Measurements from ENCODE around the gene EMD.
A peak's percentile ranks its signal among the peaks of the same experiment; 100 is the strongest.

EMD gene

GRCh38 chrX:154420402-154420756 lies 41.3 kb downstream of the EMD start:
- DNase-seq (ENCODE audit: low spot score), result no peak
- no peak for TF ChIP-seq CTCF (IDR thresholded peaks at IDR 0.05)
- Histone ChIP-seq H3K4me3 (no peak overlapping the region), H3K27ac (no peak overlapping the region)

GRCh38 chrX:154426916-154427770 lies 48.0 kb downstream of the EMD start:
- no peak for DNase-seq (ENCODE audit: low spot score)
- H3K27ac ChIP-seq, result peak overlapping the region in 1 of 2 donors; percentile 15
- TF ChIP-seq CTCF (IDR thresholded peaks at IDR 0.05), result no peak
- H3K4me3 ChIP-seq, result no peak overlapping the region

- DNase-seq (ENCODE audit: low spot score), result peak; percentile 93
- peak within 1 kb of the TSS; percentile 43 to 94 for H3K27ac ChIP-seq
- peak within 1 kb of the TSS; percentile 91 for H3K4me3 ChIP-seq
- TF ChIP-seq CTCF (IDR thresholded peaks at IDR 0.05), result no peak
Measured at GRCh38 chrX:154428176-154429171, 49.4 kb downstream of the EMD start, which contains the start of gene ATP6AP1. Gene ATP6AP1 (plus strand): TSS chrX:154428677. CDS start chrX:154428693, 16 bp downstream.

- H3K4me3 ChIP-seq, result peak overlapping the region; percentile 91
- no peak for DNase-seq (ENCODE audit: low spot score)
- peak overlapping the region in 1 of 2 donors; percentile 94 for H3K27ac ChIP-seq
- TF ChIP-seq CTCF (IDR thresholded peaks at IDR 0.05), result no peak
Measured at GRCh38 chrX:154429711-154430110, 50.6 kb downstream of the EMD start.

GRCh38 chrX:154430479-154430878 lies 51.4 kb downstream of the EMD start:
- no peak overlapping the region for H3K4me3 ChIP-seq
- H3K27ac ChIP-seq, result peak overlapping the region in 1 of 2 donors; percentile 60

GRCh38 chrX:154430916-154431315 lies 51.8 kb downstream of the EMD start:
- no peak for DNase-seq (ENCODE audit: low spot score)
- H3K4me3 ChIP-seq, result no peak overlapping the region
- H3K27ac ChIP-seq, result peak overlapping the region in 1 of 2 donors; percentile 60
- TF ChIP-seq CTCF (IDR thresholded peaks at IDR 0.05), result no peak

More at GRCh38 chrX:154430479-154430878, 51.4 kb downstream of the EMD start:
- DNase-seq (ENCODE audit: low spot score), result no peak
- no peak for TF ChIP-seq CTCF (IDR thresholded peaks at IDR 0.05)

Measured in coronary artery (tissue), 2 donors.